ENCODE data around the gene MTFMT. TPM values are rescaled to one million over a fixed set of nuclear protein-coding genes. Genes with fewer than 3 reads are reported as not detected.

Gene MTFMT
- total RNA-seq, 4 donors from 2014 or later: 9.8 to 40.5 (median 31.0) TPM

GRCh38 chr15:65067645-65068402 is 38.4 kb upstream of the MTFMT start, which contains the start of gene RASL12:
TSS of gene RASL12 (minus strand) at chr15:65067991. CDS start at chr15:65067835, 156 bp downstream.
- TF ChIP-seq POLR2A (IDR thresholded peaks at IDR 0.05): no peak
- TF ChIP-seq EP300 (IDR thresholded peaks at IDR 0.05; ENCODE audit: low read depth): no peak
- TF ChIP-seq POLR2AphosphoS5 (IDR thresholded peaks at IDR 0.05): no peak
- TF ChIP-seq, protein P1, sequence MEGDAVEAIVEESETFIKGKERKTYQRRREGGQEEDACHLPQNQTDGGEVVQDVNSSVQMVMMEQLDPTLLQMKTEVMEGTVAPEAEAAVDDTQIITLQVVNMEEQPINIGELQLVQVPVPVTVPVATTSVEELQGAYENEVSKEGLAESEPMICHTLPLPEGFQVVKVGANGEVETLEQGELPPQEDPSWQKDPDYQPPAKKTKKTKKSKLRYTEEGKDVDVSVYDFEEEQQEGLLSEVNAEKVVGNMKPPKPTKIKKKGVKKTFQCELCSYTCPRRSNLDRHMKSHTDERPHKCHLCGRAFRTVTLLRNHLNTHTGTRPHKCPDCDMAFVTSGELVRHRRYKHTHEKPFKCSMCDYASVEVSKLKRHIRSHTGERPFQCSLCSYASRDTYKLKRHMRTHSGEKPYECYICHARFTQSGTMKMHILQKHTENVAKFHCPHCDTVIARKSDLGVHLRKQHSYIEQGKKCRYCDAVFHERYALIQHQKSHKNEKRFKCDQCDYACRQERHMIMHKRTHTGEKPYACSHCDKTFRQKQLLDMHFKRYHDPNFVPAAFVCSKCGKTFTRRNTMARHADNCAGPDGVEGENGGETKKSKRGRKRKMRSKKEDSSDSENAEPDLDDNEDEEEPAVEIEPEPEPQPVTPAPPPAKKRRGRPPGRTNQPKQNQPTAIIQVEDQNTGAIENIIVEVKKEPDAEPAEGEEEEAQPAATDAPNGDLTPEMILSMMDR (IDR thresholded peaks at IDR 0.05): no peak

DNA sequence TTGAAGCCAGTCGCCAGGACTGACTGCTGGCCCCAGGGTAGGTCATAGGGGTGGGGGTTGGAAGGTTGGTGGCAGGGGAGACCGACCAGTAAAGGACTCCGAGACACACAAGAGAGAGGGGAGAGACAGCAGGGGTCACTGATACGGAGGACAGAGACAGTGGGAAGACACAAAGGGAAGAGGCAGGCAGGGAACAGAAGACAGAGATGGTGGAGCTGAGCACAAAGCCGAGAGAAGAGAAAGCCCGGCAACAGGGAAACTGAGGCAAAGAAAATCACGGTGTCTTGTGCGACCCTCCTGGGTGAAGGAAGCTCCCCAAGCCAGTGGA is 37.8 kb upstream of the MTFMT start:
- Histone ChIP-seq H3K4me1 (peaks cover 3 to 56% (median 30%) of the 10 kb centered on the region in 4 donors), H3K36me3 (no peaks in the 10 kb centered on the region), H3K27ac (peak overlapping the region; percentile 85 to 90 (median 86)), H3K27me3 (peaks cover 18% of the 10 kb centered on the region), H3K4me3 (peak overlapping the region; percentile 32 to 50 (median 42)), H3K9me3 (no peaks in the 10 kb centered on the region)
- TF ChIP-seq EP300 (IDR thresholded peaks at IDR 0.05; ENCODE audit: low read depth) (no peak), POLR2AphosphoS5 (IDR thresholded peaks at IDR 0.05) (no peak), POLR2A (IDR thresholded peaks at IDR 0.05) (no peak)
- TF ChIP-seq, protein P1 (IDR thresholded peaks at IDR 0.05): no peak
- WGBS, 2 donors (ENCODE audit: low coverage in 1 of 2): 19 to 24% methylated on average over 4 to 8 of the region's 8 CpGs
- in situ Hi-C loops (cut with MboI; ENCODE audit: low pct_ligation_motif_present in 1 of 4, low pct_unique_long_range_greater_than_20kb in 1 of 4, low sequenced_read_pairs in 3 of 4) (no loop called here), intact Hi-C loops (cut with DNase I; ENCODE audit: low total_unique reads) (loop anchor here (1.0 kb wide), 1 partner anchor 21 kb away; no protein-coding TSS in a partner anchor)
- DNase-seq: no peak

More at GRCh38 chr15:65067645-65068402, 38.4 kb upstream of the MTFMT start, which contains the start of gene RASL12:
- Histone ChIP-seq H3K27me3 (peaks cover 18% of the 10 kb centered on the region), H3K4me3 (peak within 1 kb of the TSS; percentile 32 to 50 (median 42)), H3K27ac (peak within 1 kb of the TSS; percentile 85 to 90 (median 86)), H3K9me3 (no peaks in the 10 kb centered on the region), H3K36me3 (no peaks in the 10 kb centered on the region), H3K4me1 (peaks cover 3 to 51% (median 31%) of the 10 kb centered on the region in 4 donors)
- intact Hi-C loops (cut with DNase I; ENCODE audit: low total_unique reads) (loop anchor here (1.0 kb wide), 1 partner anchor 20 kb away; no protein-coding TSS in a partner anchor), in situ Hi-C loops (cut with MboI; ENCODE audit: low pct_ligation_motif_present in 1 of 4, low pct_unique_long_range_greater_than_20kb in 1 of 4, low sequenced_read_pairs in 3 of 4) (no loop called here)
- peak; percentile 37 for DNase-seq
- WGBS, 2 donors (ENCODE audit: low coverage in 1 of 2): 4 to 60% methylated on average over 1 to 32 of the region's 66 CpGs

DNA sequence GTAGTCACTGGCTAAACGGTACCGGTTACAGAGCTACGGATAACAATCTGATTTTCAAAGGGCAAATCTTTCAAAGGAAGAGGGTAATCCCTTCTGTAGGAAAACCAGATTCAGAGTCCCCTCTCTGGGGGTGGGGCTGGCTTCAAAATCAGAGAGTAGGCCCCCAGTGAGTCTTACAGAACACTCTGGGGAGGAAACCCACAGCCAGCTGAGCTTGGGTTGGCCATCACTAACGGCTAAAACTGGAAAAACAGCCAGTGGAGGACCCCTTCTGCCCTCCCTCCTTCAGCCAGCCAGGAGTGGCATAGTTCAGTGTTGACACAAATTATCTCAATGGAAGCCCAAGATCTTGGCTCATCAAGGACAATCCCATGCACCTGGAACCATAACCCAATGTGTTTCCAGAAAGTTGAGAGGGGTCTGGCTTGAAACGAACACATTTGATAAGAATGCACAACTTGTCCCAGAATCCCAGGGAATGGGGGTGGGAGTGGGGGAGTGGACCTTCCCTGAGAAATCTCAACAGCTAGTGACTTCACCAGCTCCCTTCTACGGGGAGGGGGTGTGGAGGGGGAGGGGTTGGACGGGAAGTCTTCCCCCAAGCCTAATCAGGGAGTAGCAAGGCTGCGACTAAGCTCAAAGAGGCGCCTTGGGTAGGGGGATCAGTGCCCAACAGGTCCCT is 37.3 kb upstream of the MTFMT start:
- H3K4me1 ChIP-seq: peaks cover 3 to 53% (median 26%) of the 10 kb centered on the region in 4 donors
- no peak for TF ChIP-seq POLR2AphosphoS5 (IDR thresholded peaks at IDR 0.05)
- TF ChIP-seq EP300 (IDR thresholded peaks at IDR 0.05; ENCODE audit: low read depth): no peak
- TF ChIP-seq POLR2A (IDR thresholded peaks at IDR 0.05): no peak
- TF ChIP-seq, protein P1 (IDR thresholded peaks at IDR 0.05): no peak
- DNase-seq: no peak
- H3K27me3 ChIP-seq: peaks cover 18% of the 10 kb centered on the region
- H3K36me3 ChIP-seq: no peaks in the 10 kb centered on the region
- in situ Hi-C loops (cut with MboI; ENCODE audit: low pct_ligation_motif_present in 1 of 4, low pct_unique_long_range_greater_than_20kb in 1 of 4, low sequenced_read_pairs in 3 of 4): no loop called here
- H3K4me3 ChIP-seq: peak overlapping the region; percentile 32 to 50 (median 42)
- no peaks in the 10 kb centered on the region for H3K9me3 ChIP-seq
- WGBS, 2 donors (ENCODE audit: low coverage in 1 of 2): 48 to 63% methylated on average over 5 to 9 of the region's 9 CpGs
- H3K27ac ChIP-seq: peak overlapping the region; percentile 85 to 90 (median 86)
- intact Hi-C loops (cut with DNase I; ENCODE audit: low total_unique reads): loop anchor here (1.0 kb wide), 1 partner anchor 22 kb away; no protein-coding TSS in a partner anchor
